ENCODE measurements around the gene CENPX.

DNA sequence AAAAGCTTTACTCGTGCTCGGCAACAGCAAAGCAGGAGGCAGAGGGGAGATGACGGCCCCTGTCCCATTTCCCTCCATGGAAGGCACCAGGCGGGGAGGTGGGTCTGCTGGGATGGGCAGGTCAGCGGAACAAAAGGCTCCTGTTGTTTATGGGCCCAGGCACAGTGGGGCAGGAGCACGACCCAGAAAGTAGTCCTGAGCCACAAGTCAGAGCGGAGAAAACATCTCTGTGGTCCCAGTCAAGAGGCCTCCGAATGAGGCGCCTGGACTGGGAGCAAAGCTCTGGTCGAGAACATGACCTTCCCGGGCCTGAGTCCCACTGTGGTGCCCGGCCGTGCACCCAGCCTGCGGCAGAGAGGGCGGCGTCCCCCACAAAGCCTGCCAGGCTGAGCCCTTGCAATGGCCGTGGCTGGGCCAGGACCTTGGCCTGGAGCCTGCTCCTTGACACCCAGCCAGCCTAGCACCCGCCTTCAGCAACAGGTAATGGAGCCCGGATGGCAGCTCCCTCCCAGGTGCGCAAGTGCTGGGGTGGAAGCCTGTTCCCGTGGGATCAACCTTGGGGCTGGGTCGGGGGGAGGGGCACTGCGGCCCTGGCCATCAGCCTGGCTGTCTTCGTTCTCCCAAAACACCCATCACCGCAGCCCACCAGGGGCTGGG is 25.4 kb upstream of the CENPX start:
- TF ChIP-seq POLR2A (IDR thresholded peaks at IDR 0.05; ENCODE audit: low read depth, low read length) = no peak
- no peak for TF ChIP-seq POLR2AphosphoS5 (IDR thresholded peaks at IDR 0.05; ENCODE audit: low read depth, low read length)
- no peak for TF ChIP-seq TAF1 (IDR thresholded peaks at IDR 0.05; ENCODE audit: borderline replicate concordance, low read depth, low read length)
